ENCODE results near the gene HOMEZ.

- TF ChIP-seq POLR2A (IDR thresholded peaks at IDR 0.05) (no peak), CTCF (IDR thresholded peaks at IDR 0.05) (no peak)
Measured at GRCh38 chr14:23310546-23310945, 24.6 kb upstream of the HOMEZ start.
